C1 segment of cervical spinal cord (tissue), 14 donors: ENCODE data around the gene HAGH.
"Not testable (repeated sequence)": the region's sequence is repeated elsewhere in the genome, so short reads cannot be mapped to it uniquely, and the experiment has no call there.

Source experiments
- DNase-seq, 14 donors: peaks; one replicate each; lab custom pipeline; 2025; lab: John Stamatoyannopoulos, UW

Gene HAGH

GRCh38 chr16:1826691-1827573 lies at the start of gene HAGH, which contains the start of gene FAHD1:
TSS of gene HAGH (minus strand) at chr16:1826825. CDS start at chr16:1826787, 38 bp downstream.
TSS of gene FAHD1 (plus strand) at chr16:1827206. CDS start at chr16:1827239, 33 bp downstream.
- peak; percentile 91 to 99 (median 96) for DNase-seq

GRCh38 chr16:1876066-1876465 lies 49.4 kb upstream of the HAGH start:
- DNase-seq = not testable (repeated sequence)

GRCh38 chr16:1874854-1875253 lies 48.2 kb upstream of the HAGH start:
- DNase-seq = no peak

- DNase-seq = peak in 3 of 14 donors; percentile 2 to 12 (median 4)
These were observed 45.5 kb upstream of the HAGH start, which contains the start of gene MEIOB for GRCh38 chr16:1871974-1872635. TSS of gene MEIOB (minus strand) at chr16:1872164. CDS start at chr16:1868175, 3,989 bp downstream.

GRCh38 chr16:1870365-1871082 lies 43.9 kb upstream of the HAGH start:
- DNase-seq = no peak

- no peak for DNase-seq
These were observed 39.5 kb upstream of the HAGH start for GRCh38 chr16:1865902-1866690.

- no peak for DNase-seq
These were observed 37.2 kb upstream of the HAGH start for GRCh38 chr16:1863681-1864460.

- no peak for DNase-seq
These were observed 35.8 kb upstream of the HAGH start for GRCh38 chr16:1862394-1862793.

- DNase-seq = no peak
These were observed 35.1 kb upstream of the HAGH start for GRCh38 chr16:1861730-1862129.

- DNase-seq = no peak
These were observed 33.0 kb upstream of the HAGH start for GRCh38 chr16:1859650-1860049.

GRCh38 chr16:1858189-1858865 lies 31.7 kb upstream of the HAGH start:
- no peak for DNase-seq

- DNase-seq = no peak
These were observed 30.9 kb upstream of the HAGH start for GRCh38 chr16:1857433-1858097.

GRCh38 chr16:1851793-1852192 lies 25.2 kb upstream of the HAGH start:
- no peak for DNase-seq

GRCh38 chr16:1850981-1851380 lies 24.4 kb upstream of the HAGH start:
- no peak for DNase-seq

- DNase-seq = no peak
These were observed 19.8 kb upstream of the HAGH start for GRCh38 chr16:1846416-1846815.

- DNase-seq = no peak
These were observed 19.4 kb upstream of the HAGH start for GRCh38 chr16:1845985-1846384.

- DNase-seq = no peak
These were observed 12.9 kb upstream of the HAGH start for GRCh38 chr16:1839554-1839953.

- DNase-seq = no peak
These were observed 7.5 kb upstream of the HAGH start for GRCh38 chr16:1834096-1834495.

GRCh38 chr16:1832838-1833454 lies 6.3 kb upstream of the HAGH start:
- DNase-seq = no peak
